ENCODE data around the gene GLIS2.
A peak's percentile ranks its signal among the peaks of the same experiment; 100 is the strongest.

Gene GLIS2

GRCh38 chr16:4273858-4274311, 42.0 kb upstream of the GLIS2 start:
- no peaks in the 10 kb centered on the region for H4K20me1 ChIP-seq (ENCODE audit: insufficient read depth, low read length)
- peaks cover 5% of the 10 kb centered on the region; the same call in 1 of the 2 replicates for H3K36me3 ChIP-seq (ENCODE audit: insufficient read depth, low read length)
- peak overlapping the region; percentile 96 for H3K4me3 ChIP-seq (ENCODE audit: low read depth, low read length, poor library complexity, severe bottlenecking)
- TF ChIP-seq CTCF (IDR thresholded peaks at IDR 0.05; ENCODE audit: low read length) (no peak), EZH2 (IDR thresholded peaks at IDR 0.05; ENCODE audit: borderline replicate concordance, low read length) (no peak)
- H3K79me2 ChIP-seq (ENCODE audit: insufficient read depth, low read length) = peaks cover 22% of the 10 kb centered on the region
- no peaks in the 10 kb centered on the region for H3K27me3 ChIP-seq (ENCODE audit: insufficient read depth, low read length)
- no peak overlapping the region for H2AFZ ChIP-seq (ENCODE audit: low read length)
- H3K4me2 ChIP-seq (ENCODE audit: low read length) = peak overlapping the region; percentile 94
- H3K27ac ChIP-seq (ENCODE audit: low read depth, low read length, poor library complexity, severe bottlenecking) = peak overlapping the region; percentile 32
- H3F3A ChIP-seq (ENCODE audit: insufficient read depth, low read length) = no peaks in the 10 kb centered on the region
- peak overlapping the region; percentile 71 for H3K9ac ChIP-seq (ENCODE audit: low read length)
- H3K9me3 ChIP-seq (ENCODE audit: low read length) = no peaks in the 10 kb centered on the region
- H3K9me2 ChIP-seq (ENCODE audit: low read depth, low read length) = no peaks in the 10 kb centered on the region
- H3K4me1 ChIP-seq (ENCODE audit: insufficient read depth, low read length, severe bottlenecking) = peaks cover 25% of the 10 kb centered on the region

- H3K27ac ChIP-seq (ENCODE audit: low read depth, low read length, poor library complexity, severe bottlenecking) = no peak overlapping the region
- H3K9me2 ChIP-seq (ENCODE audit: low read depth, low read length) = no peaks in the 10 kb centered on the region
- TF ChIP-seq EZH2 (IDR thresholded peaks at IDR 0.05; ENCODE audit: borderline replicate concordance, low read length) (no peak), CTCF (IDR thresholded peaks at IDR 0.05; ENCODE audit: low read length) (no peak)
- no peaks in the 10 kb centered on the region for H3K27me3 ChIP-seq (ENCODE audit: insufficient read depth, low read length)
- no peaks in the 10 kb centered on the region for H3K9me3 ChIP-seq (ENCODE audit: low read length)
- no peak overlapping the region for H3K4me2 ChIP-seq (ENCODE audit: low read length)
- peaks cover 4% of the 10 kb centered on the region; the same call in 1 of the 2 replicates for H3K36me3 ChIP-seq (ENCODE audit: insufficient read depth, low read length)
- H3F3A ChIP-seq (ENCODE audit: insufficient read depth, low read length) = no peaks in the 10 kb centered on the region
- peaks cover 6% of the 10 kb centered on the region for H3K79me2 ChIP-seq (ENCODE audit: insufficient read depth, low read length)
- no peak overlapping the region for H2AFZ ChIP-seq (ENCODE audit: low read length)
- peaks cover 17% of the 10 kb centered on the region for H3K4me1 ChIP-seq (ENCODE audit: insufficient read depth, low read length, severe bottlenecking)
- no peak overlapping the region for H3K9ac ChIP-seq (ENCODE audit: low read length)
- H4K20me1 ChIP-seq (ENCODE audit: insufficient read depth, low read length) = no peaks in the 10 kb centered on the region
- no peak overlapping the region for H3K4me3 ChIP-seq (ENCODE audit: low read depth, low read length, poor library complexity, severe bottlenecking)
Observed at GRCh38 chr16:4275861-4276260, 40.0 kb upstream of the GLIS2 start.

GRCh38 chr16:4277987-4278513, 37.8 kb upstream of the GLIS2 start:
- no peak overlapping the region for H3K4me3 ChIP-seq (ENCODE audit: low read depth, low read length, poor library complexity, severe bottlenecking)
- H3K27me3 ChIP-seq (ENCODE audit: insufficient read depth, low read length) = no peaks in the 10 kb centered on the region
- H3K27ac ChIP-seq (ENCODE audit: low read depth, low read length, poor library complexity, severe bottlenecking) = no peak overlapping the region
- no peaks in the 10 kb centered on the region for H3K9me3 ChIP-seq (ENCODE audit: low read length)
- no peaks in the 10 kb centered on the region for H4K20me1 ChIP-seq (ENCODE audit: insufficient read depth, low read length)
- H3K79me2 ChIP-seq (ENCODE audit: insufficient read depth, low read length) = no peaks in the 10 kb centered on the region
- H3K9me2 ChIP-seq (ENCODE audit: low read depth, low read length) = no peaks in the 10 kb centered on the region
- H3K4me2 ChIP-seq (ENCODE audit: low read length) = no peak overlapping the region
- H3F3A ChIP-seq (ENCODE audit: insufficient read depth, low read length) = no peaks in the 10 kb centered on the region
- H3K4me1 ChIP-seq (ENCODE audit: insufficient read depth, low read length, severe bottlenecking) = peaks cover 14% of the 10 kb centered on the region
- H3K9ac ChIP-seq (ENCODE audit: low read length) = no peak overlapping the region
- no peak overlapping the region for H2AFZ ChIP-seq (ENCODE audit: low read length)
- TF ChIP-seq EZH2 (IDR thresholded peaks at IDR 0.05; ENCODE audit: borderline replicate concordance, low read length) = no peak
- TF ChIP-seq CTCF (IDR thresholded peaks at IDR 0.05; ENCODE audit: low read length) = no peak
- peaks cover 4% of the 10 kb centered on the region; the same call in 1 of the 2 replicates for H3K36me3 ChIP-seq (ENCODE audit: insufficient read depth, low read length)

Data from OCI-LY1 (cell line).